Lower leg skin (tissue), 4 donors: ENCODE results near the gene SARM1. TPM values are rescaled to one million over a fixed set of nuclear protein-coding genes. Genes with fewer than 3 reads are reported as not detected.
"Not testable (repeated sequence)": the region's sequence is repeated elsewhere in the genome, so short reads cannot be mapped to it uniquely, and the experiment has no call there.

Experiments used
- DNase-seq, 2 donors: peaks; one replicate each; pipeline ENCODE4 v3.0.0-alpha.2; 2019; ENCODE audit warnings: low spot score in 2 of 2
- H3K4me3 ChIP-seq: fragments of 200-600 bp; sonication (generic); 2 replicates; pipeline ENCODE4 v1.5.1; 2017; ENCODE audit warnings: mild to moderate bottlenecking, low read depth; ENCODE audit not compliant: poor library complexity, severe bottlenecking
- POLR2A ChIP-seq, 2 donors: fragments of 450-650 bp; IDR thresholded peaks; one replicate each; pipeline ENCODE4 v1.6.1; 2016 to 2017; ENCODE audit warnings: antibody characterized with exemption in 2 of 2, mild to moderate bottlenecking in 1 of 2, moderate library complexity in 1 of 2
- WGBS, 2 donors: methylation state at CpG; one replicate each; pipeline ENCODE4 v1.1.5; 2018; 5-methylcytosine and 5-hydroxymethylcytosine counted together
- intact Hi-C: fragments of 100-400 bp; cut with DNase I; formaldehyde crosslinking; loops from one replicate; pipeline ENCODE4 v1.15.0; 2023; ENCODE audit warnings: low total_unique reads
- total RNA-seq, 4 donors: library from RNA; depleted of rRNA; stranded (reverse); fragments of >200 nt; gene quantifications; one replicate each; pipeline ENCODE4 v1.1.0, GENCODE V29; 2016
- TF ChIP-seq, protein P1 (sequence below), 3 donors: fragments of 450-650 bp; IDR thresholded peaks; one replicate each; pipeline ENCODE4 v1.5.1; 2016; ENCODE audit warnings: antibody characterized with exemption in 3 of 3, mild to moderate bottlenecking in 3 of 3, moderate library complexity in 2 of 3

Gene SARM1
- total RNA-seq, 4 donors from 2014 or later = 4.0 to 15.4 (median 12.1) TPM

GRCh38 chr17:28416703-28417311, 45.3 kb downstream of the SARM1 start:
- 23% methylated on average over 13 of the region's 13 CpGs for WGBS, 2 donors
- DNase-seq = peak; percentile 29 to 57
- H3K4me3 ChIP-seq = no peak overlapping the region
- intact Hi-C loops = no loop called here
- TF ChIP-seq POLR2A (IDR thresholded peaks at IDR 0.05) = no peak
- TF ChIP-seq, protein P1, sequence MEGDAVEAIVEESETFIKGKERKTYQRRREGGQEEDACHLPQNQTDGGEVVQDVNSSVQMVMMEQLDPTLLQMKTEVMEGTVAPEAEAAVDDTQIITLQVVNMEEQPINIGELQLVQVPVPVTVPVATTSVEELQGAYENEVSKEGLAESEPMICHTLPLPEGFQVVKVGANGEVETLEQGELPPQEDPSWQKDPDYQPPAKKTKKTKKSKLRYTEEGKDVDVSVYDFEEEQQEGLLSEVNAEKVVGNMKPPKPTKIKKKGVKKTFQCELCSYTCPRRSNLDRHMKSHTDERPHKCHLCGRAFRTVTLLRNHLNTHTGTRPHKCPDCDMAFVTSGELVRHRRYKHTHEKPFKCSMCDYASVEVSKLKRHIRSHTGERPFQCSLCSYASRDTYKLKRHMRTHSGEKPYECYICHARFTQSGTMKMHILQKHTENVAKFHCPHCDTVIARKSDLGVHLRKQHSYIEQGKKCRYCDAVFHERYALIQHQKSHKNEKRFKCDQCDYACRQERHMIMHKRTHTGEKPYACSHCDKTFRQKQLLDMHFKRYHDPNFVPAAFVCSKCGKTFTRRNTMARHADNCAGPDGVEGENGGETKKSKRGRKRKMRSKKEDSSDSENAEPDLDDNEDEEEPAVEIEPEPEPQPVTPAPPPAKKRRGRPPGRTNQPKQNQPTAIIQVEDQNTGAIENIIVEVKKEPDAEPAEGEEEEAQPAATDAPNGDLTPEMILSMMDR (IDR thresholded peaks at IDR 0.05) = no peak

- intact Hi-C loops = no loop called here
- WGBS, 2 donors = 79 to 80% methylated on average over 7 of the region's 7 CpGs
- DNase-seq = no peak
- TF ChIP-seq, protein P1 (IDR thresholded peaks at IDR 0.05) = no peak
- TF ChIP-seq POLR2A (IDR thresholded peaks at IDR 0.05) = no peak
- no peak overlapping the region for H3K4me3 ChIP-seq
Measured at GRCh38 chr17:28421787-28422305, 50.4 kb downstream of the SARM1 start.

DNA sequence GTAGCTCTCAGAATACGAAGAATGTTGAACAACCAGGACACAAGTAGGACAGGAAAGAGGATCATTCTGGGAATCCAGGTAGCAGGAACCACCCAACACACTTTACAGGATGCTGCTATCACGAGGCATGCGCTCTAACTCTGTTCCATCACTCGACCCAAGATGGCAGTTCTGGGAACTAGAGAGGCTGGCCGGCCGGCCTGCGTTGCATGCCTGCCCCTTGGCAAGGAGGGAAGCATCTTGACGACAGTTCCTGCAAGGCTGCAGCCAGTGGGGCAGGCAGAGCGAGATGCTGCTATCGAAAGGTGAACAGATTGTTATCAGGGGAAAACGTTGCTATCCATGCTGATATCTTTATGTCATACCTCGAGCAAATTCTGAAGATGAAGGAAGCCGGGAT, 53.7 kb downstream of the SARM1 start:
- H3K4me3 ChIP-seq = no peak overlapping the region
- TF ChIP-seq, protein P1 (IDR thresholded peaks at IDR 0.05) = no peak
- no peak for TF ChIP-seq POLR2A (IDR thresholded peaks at IDR 0.05)
- DNase-seq = no peak
- intact Hi-C loops = no loop called here
- 81 to 83% methylated on average over 13 of the region's 13 CpGs for WGBS, 2 donors

DNA sequence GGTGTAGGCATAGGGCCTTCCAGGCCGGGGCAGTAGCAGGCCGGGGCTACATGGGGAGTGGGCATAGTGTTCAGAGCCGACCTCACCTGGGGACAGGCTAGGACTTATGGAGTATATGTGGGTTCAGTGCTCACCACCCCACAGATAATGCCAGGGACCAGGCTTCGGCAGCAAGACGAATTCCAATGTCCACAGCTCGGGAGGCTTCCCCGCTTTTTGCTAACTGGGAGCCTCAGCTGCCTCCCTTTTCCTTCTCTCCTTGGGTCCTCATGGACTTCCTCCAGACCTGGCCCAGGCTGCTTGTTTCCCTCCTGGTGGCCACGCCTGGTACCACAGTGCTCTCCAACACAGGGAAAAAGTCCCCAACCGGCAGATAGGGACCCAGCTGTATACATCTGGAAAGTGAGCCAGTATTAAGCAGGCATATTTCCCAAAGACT, 54.6 kb downstream of the SARM1 start:
- H3K4me3 ChIP-seq = no peak overlapping the region
- no peak for DNase-seq
- 81 to 87% methylated on average over 9 of the region's 9 CpGs for WGBS, 2 donors
- no peak for TF ChIP-seq POLR2A (IDR thresholded peaks at IDR 0.05)
- intact Hi-C loops = no loop called here

- WGBS, 2 donors = 64 to 71% methylated on average over 5 of the region's 5 CpGs
- intact Hi-C loops = no loop called here
- TF ChIP-seq POLR2A (IDR thresholded peaks at IDR 0.05) = no peak
- TF ChIP-seq, protein P1 (IDR thresholded peaks at IDR 0.05) = no peak
- DNase-seq = no peak
- H3K4me3 ChIP-seq = no peak overlapping the region
Measured at GRCh38 chr17:28427371-28427770, 55.9 kb downstream of the SARM1 start.

DNA sequence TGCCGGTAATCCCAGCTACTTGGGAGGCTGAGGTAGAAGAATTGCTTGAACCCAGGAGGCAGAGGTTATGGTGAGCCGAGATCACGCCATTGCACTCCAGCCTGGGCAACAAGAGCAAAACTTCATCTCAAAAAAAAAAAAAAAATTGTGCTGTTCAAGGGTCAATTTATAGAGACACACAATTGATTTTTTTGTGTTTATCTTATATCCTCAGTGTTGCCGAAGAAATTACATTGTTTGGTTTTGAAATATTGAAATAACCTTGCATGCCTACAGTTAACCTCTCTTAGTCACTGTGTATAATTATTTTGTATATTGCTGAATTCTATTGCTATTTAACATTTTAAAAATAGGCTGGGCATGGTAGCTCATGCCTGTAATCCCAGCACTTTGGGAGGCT, 56.5 kb downstream of the SARM1 start:
- DNase-seq, H3K4me3 ChIP-seq, intact Hi-C loops: not testable (repeated sequence)
- WGBS, 2 donors = 88 to 90% methylated on average over 4 of the region's 4 CpGs

GRCh38 chr17:28433721-28434120, 62.2 kb downstream of the SARM1 start:
- 54 to 65% methylated on average over 1 of the region's 1 CpG for WGBS, 2 donors
- intact Hi-C loops = no loop called here
- no peak for DNase-seq
- TF ChIP-seq, protein P1 (IDR thresholded peaks at IDR 0.05) = no peak
- TF ChIP-seq POLR2A (IDR thresholded peaks at IDR 0.05) = no peak
- H3K4me3 ChIP-seq = no peak overlapping the region

DNA sequence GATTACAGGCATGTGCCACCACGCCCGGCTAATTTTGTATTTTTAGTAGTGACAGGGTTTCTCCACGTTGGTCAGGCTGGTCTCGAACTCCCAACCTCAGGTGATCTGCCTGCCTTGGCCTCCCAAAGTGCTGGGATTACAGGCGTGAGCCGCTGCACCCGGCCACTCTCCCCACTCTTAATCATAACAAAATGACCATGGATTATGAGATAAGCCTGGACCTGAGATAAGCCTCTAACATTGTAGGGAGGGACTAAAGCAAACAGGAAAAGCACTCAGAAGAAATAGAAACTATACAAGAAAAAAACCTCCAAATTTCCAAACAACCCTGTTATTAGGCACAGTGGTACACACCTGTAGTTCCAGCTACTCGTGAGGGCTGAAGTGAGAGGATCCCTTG, 62.8 kb downstream of the SARM1 start:
- intact Hi-C loops, H3K4me3 ChIP-seq, DNase-seq: not testable (repeated sequence)
- WGBS, 2 donors = 81 to 87% methylated on average over 8 of the region's 8 CpGs
